Activated naive CD4-positive, alpha-beta T cell (primary cell): ENCODE results near the gene MAML3.

ENCODE experiments used
- DNase-seq, 4 experiments: peaks; one replicate each; lab custom pipeline; 2025; lab: John Stamatoyannopoulos, UW

The MAML3 gene

DNA sequence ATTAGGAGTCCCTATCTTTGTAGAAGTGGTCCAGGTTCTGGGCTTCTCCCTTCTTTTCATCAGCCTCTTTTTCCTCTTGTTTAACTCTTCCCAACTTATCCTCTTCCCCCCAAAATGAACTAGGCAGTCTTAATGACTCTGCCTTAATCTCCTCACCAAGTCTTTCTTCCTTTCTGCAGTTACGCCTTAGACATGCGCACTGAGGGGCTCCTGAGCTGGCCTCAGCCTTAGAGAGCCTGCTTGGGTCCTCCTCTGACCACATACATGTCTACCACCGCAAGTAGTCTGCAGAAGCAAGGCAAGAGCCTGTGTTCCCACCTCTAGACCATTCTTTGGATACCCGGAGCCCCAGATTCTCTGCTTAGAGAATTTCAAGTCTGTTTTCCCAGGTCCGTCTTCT is 288.4 kb downstream of the MAML3 start:
- no peak for DNase-seq

DNA sequence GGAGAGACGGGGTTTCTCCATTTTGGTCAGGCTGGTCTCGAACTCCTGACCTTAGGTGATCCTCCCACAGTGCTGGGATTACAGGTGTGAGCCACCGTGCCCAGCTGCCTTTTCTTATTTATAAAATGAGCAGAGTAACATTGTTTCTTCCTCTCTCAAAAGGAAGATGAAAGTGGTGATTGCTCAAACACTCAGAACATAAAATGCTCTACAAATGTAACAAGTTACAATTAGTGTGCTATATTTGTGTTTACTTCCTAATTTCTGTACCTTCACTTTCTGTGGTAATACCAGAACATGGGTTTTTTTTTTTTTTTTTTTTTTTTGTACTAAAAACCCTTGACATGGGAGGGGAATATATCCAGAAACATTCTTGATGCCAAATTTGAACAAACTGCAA is 290.5 kb downstream of the MAML3 start:
- no peak for DNase-seq

DNA sequence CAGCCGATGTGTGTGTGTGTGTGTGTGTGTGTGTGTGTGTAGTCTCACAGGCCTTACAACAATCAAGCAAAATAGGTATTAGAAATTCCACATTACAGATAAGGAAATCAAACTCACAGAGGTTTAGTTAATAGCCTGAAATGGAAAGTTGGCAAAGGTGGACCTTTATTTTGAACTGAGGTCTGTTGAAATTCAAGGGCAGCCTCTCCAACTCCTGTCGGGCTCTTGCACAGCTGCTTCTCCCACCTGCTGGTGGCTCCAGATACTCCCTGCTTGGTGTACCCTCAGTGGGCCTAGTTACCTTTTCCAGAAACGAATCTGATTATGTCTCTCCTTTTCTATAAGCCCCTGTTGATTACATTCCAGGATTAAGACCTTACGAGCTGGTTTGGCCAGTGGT is 292.5 kb downstream of the MAML3 start:
- DNase-seq: no peak

DNA sequence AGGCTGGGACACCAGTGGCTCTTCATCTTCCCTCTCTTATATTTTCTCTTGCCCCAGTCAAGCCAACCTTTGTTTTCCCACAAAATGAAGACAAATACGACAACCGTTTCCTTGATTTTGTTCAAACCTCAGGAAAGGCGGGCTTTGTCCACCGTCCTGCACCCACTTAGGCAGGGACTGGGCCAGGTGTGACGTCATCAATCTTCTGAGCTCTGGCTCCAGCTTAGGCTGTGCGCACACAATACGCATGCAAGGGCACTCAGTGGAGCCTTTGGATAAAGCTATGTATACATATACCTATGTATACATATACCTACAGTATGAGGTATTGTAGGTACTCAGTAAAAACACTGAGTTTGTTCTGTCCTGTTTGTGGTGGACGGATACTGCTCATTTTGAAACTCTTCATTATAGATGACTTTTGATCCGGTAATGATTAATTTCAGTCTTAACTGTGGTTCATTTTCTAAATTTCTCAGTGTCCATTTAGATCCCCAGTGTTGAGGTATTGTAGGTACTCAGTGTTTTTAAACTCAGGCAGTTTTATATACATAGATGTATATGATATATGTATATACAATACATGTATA is 293.5 kb downstream of the MAML3 start:
- no peak for DNase-seq

DNA sequence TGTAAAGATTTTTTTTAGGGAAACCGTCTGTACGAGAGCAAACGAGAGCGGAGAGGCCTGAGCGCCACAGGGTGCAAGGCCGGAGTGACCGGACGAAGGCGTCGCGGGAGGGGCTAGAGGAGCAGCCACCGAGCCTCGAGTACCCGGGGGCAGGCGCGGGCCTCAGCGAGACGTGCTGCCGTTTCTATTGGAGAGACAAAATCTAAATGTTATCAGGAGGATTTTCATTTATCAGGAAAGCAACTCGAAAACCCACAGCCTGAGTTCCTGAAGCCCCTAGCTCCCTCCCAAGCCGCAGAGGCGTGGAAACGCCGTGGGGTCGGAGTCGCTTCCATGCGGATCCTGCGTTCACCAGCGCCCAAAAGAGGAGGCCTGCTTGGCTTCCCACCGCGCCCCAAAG is 294.1 kb downstream of the MAML3 start:
- DNase-seq: no peak

DNA sequence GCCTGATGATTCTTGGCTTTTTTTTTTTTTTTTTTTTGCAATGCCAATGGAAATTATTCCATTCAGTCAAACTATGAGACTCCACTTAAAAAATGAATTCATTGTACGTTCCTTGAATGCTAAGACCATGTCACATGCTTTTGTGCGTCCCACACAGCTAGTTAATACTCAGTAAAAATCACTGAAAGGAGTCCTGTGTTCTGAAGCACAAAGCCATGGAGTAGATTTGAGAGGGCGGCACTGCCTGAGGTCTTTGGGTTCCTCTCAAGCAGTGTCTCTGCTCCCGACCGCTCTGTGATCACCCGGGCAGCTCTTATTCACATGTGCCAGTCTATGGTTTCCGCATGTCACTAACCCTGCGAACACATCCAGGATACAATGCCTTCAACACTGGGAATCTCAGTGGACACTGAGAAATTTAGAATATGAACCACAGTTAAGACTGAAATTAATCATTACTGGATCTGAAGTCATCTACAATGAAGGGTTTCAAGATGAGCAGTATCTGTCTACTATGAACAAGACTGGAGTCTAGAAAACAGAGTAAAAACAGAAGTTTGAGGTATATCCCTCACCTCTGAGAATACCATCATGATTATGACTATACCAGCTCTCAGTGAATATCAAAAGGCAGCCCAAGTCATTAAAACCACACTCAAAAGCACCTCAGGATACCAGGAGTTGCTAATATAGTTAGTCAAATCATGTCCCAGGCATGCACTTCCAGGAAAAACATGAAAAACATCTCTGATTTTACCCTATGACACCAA is 295.4 kb downstream of the MAML3 start:
- DNase-seq: no peak

DNA sequence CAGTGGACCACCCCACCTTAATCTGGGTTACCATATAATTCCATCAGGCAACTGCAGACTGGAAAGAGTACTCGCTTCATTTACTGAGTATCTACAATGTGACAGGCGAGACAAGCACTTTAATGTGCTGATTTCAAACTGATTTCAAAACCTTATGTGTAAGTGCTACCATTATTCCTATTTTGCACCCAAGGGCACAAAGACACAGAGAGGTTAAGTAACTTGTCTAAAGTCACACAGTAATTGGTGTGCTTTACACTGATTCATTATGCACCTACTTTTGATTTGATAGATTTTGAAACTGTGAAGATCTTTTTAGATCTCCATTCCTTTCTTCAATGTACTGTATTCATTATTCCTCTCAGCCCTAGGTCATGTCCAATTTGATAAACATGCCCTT is 296.0 kb downstream of the MAML3 start:
- DNase-seq: no peak

DNA sequence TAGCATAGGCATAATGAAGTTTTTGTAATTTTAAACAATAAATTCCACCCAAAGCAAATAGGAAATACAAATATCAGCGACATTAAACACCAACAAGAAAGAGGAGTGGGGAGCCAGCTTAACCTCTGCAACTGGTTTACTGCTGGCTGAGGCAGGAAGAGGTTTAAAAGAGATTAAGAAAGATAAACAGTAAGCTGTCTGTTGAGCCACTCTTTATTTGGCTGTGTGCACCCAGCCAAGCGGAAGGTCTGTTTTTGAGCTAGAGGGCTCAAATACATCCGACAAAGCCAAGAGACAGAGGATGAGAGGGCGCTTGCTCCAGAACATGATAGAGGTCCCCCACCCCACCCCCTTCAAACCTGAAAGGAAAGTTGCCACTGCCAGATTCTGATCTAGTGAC is 297.0 kb downstream of the MAML3 start:
- no peak for DNase-seq

DNA sequence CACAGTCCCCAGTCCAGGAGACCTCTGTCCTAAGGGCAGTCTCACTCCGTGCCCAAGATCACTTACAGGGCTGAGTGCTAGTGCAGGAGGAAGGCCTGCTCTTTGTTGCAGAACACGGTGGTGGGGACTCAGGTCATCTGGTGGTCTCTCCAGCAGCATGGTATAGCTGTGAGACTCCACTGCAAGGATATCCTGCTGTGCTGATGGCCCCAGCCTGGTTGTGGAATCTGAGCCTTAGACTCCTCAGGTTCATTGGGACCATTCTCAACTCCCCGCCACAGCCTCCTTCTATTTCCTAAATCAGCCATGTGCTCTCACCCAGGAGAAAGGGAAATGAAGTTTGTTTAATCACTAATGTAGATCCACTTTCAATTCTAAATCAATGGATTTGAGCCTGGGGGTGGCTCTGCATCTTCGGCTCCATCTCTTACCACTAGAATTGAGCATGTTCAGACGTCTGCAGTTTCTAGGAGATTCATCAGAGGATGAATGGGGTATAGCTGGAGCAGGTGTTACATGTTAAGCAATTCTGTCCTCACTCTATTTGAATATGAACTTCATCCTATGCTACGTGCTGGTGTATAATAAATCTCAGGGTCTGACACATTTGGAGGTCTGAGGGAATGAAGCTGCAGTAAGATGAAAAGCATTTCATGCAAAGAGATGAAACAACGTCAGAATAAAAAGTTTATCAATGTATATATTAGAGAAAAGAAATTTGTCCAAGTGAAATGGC is 299.1 kb downstream of the MAML3 start:
- no peak for DNase-seq

DNA sequence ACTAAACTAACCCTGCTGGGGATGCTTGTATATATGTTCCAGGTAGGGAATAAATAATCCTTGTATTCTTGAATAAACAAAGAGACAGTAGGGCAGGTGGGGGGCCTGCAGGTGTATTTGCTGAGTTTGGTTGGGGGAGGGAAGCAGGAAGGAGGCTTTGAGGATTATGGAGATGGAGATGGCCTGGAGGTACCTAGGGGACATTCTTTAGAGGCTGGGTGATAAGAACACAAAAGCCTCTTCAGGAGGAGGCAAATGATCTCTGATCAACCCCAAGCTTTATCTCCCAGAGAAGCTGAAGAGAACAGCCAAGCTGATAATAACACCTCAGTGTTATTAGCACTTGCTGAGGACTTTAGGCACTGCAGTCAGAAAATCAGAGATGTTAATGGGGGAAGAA is 300.7 kb downstream of the MAML3 start:
- DNase-seq: no peak

DNA sequence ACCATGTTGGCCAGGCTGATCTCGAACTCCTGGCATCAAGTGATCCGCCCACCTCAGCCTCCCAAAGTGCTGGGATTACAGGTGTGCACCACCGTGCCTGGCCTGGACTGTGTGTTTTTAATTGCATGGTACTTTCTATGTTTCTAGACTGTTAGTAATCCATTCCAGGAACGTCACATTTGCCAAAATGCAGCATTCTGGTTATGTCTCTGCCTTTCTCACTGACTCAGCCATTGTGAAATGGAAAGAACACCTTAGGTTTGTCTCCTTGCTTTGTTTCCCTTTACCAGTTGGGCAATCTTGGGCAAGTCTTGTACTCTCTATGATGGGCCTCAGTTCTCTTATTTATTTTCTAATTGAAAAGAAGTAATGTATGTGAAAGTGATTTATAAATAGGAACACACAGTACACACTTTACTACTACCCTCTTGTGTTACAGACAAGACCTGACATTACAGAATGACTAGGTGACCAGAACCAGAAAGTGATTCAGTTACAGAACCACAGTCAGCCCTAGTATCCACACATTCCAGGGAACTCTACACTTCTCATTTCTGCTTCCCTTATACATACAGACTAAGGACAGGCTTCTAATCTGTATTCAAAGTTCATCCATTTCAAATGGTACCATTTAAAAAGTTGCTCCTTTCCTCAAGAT is 301.2 kb downstream of the MAML3 start:
- DNase-seq: no peak

DNA sequence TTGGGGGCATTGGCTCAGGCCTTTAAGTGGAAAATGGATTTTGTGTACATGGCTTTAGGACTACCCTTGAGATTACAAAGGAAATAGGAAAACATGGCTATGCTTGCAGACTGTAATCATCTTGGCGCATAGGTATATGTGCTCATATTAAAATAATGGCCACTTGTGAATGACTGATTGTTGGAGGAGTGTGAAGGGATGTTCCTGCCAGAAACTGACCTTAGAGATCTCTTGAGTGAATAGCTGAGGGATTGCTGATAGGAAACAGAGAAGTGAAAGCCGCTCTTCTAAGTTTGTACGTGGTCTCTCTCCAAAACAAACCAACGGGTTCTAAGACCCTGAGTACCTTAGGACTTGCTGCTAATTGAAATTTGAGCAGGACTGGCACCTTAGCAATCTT is 302.3 kb downstream of the MAML3 start:
- no peak for DNase-seq

DNA sequence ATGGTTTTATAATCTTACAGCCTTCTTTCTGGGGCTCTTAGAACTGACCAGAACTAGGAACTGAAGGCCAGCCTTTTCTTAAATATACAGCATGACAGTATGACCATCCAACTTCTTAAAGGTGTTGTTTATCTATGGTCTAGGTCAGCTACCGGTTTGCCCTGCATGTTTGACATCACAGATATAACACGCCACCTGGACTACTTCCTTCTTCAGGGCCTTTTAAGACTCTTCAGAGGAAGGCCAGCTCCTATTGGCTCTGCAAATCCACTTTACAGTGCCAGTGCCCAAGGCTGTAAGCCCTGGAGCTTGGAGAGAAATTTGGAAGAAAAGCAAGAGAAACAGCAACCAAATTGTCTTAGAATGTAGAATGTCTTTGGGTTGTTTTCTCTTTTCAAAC is 302.9 kb downstream of the MAML3 start:
- no peak for DNase-seq

DNA sequence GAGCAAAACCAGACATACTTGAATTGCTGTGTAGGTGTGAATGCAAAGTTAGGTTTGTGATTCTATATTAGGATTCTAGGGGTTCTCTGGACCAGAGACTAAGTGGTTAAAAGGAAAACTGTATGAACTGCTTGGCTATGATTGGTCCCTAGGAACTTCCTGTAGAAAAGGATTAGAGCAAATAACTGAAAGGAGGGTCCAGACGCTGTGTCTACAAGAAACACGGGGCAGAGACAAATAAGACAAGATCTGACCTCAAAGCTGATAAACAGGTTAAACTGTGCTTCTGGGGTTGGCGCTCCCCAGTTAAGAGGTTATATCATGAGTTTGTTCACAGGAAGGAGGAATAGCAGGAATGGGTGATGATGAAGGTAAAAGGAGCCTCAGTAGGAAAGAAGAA is 304.8 kb downstream of the MAML3 start:
- DNase-seq: no peak

DNA sequence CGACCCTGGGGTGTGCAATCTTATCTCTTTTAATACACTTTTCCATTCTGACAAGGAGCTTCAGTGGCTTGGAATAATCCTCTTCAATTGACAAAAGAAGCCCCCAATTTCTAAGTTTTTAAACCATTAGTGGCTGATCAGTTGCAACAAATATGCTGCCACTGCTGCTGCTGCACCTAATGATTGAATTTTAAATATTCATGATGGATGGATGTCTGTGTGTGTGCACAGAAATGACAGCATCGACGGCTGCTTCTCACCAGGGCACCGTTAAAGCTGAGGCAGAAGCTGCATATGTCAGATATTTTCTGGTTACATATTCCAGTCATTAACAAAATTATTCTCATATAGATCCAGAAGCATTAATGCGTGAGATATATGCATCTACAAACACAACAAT is 306.0 kb downstream of the MAML3 start:
- no peak for DNase-seq

DNA sequence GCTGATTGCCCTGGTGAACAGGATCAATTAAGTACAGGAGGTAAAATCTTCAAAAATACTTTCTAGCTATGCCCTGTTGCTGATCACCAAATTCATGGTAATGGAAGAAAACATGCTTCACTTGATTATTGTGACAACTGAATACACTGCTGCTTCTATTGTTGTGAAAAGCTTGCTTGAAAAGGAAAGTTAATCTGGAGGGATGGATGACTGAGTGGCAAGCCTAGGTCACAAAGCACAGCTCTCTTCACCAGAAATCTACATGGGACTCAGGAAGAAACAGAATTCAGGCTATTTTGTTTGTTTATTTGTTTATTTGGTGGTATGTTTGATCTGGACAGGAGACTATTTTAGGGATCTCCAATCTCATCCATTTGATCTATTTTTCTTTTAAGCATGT is 306.4 kb downstream of the MAML3 start:
- no peak for DNase-seq

DNA sequence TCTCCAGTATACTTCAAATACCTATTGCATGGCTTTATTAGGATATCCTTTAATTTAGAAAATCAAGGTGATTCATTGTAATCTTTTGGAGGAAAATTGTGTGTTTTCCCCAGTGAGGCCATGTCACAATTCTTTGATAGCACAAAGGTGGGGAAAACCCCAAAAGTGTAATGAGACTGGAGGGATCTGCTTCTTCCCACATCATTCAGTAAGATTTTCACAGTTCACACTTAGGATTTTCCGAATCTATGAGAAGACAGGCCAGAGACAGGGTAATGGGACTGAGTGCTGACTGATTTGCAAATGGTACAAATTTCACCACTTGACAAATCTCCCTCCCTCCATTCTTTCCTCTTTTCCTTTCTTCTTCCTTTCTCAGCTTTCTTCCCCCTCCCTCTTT is 307.2 kb downstream of the MAML3 start:
- DNase-seq: no peak

DNA sequence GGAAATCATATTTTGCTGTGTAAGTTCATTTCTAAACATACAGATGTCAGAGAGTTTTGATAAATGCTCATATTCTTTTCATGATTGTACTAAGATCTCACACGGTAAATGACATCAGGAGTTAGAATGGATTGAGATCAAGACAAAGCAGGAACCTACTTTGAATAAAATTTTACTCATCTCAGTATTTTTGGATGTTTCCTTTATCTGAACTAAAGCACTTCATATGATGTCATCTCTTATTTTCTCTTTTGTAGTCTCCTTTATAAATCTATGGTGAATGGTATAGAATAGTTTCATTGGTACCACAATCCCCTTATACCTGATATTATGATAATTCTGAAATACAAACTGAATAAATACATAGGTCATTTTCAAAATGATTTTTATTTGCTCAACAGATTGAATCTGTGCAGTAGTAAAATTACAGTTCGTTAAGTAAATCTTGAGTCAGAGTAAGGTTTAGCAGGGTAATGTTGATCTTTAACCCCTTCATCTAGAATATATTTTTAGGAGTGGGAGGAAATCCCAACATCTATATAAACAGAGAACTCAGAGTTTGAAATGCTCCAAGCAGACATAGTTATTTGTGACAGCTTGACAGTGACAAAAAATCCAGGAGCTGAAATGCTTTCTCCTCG is 308.4 kb downstream of the MAML3 start:
- no peak for DNase-seq

DNA sequence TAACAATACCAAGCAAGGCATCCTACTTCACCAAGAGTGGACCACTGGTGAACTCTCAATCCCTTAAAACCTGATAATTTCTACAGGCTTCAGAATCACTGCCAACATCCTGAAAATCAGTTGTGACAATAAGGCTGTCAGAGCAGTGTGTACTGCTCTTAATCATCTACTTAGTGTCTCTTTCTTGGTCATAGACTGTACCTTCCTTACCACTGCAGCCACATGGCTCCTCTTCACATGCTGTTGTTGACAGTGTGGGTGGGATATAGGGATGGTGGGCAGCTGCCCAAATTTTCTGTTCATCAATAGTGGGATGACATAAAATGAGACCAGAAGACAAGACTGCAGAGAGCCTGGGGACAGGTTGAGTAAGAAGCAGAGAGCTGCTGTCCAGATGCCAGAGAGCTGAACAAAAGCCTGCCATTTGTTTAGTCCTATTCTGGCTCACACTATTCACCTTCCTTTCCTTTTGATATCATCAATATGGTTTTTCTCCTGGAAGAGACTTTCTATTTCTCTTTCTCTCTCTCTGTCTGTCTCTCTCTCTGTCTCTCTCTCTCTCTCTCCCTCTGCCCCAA is 309.4 kb downstream of the MAML3 start:
- no peak for DNase-seq

DNA sequence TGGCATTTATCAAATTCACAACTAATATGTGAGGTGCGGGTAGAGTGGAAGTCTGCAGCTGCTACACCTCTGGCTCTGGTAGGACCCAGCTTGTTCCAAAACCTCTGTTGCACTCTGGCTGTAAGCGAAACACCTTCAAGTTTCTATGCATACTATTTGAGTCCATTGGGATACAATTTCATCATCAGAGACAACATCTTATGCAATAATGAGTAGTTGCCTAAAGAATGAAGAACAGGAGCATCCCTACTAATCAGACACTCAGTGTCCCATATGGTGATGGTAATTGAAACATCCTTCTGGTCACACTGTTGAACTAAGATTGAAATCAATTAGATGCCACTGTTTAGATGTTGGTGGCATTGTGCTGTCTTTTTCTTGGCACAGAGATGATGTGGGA is 309.9 kb downstream of the MAML3 start:
- no peak for DNase-seq

DNA sequence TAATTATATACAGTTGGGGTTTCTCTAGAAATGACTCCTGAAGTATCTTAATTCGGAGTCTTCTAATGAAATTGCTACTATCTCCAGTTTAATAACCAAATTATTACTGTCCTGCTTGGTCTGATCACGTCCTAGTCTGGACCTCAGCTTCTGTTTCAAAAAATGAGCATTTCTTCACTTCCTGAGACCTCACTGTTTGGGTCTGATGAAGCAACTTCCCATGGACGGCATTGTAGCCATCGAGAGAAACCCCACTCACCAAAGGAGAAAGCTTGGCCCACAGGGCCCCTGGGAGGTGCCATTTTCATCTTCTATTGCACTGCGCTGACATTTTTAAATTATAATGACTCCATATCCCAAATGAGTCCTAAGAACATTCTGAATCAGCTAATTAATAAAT is 310.3 kb downstream of the MAML3 start:
- no peak for DNase-seq
